Retinal pigment epithelial cell (primary cell): ENCODE data around the gene NPW.

Experiments
- DNase-seq: peaks from one replicate; pipeline ENCODE4 v3.0.0-alpha.2; 2010; ENCODE audit warnings: low read depth
- H3K4me3 ChIP-seq: 2 replicates; pipeline ENCODE4 v1.5.1; 2011; ENCODE audit warnings: mild to moderate bottlenecking, low read length, control low read depth, moderate library complexity
- TF ChIP-seq, protein P1 (sequence below): conservative IDR thresholded peaks from 2 replicates; pipeline ENCODE4 v1.5.1; 2011; ENCODE audit warnings: low read depth, low read length, control low read depth, inconsistent platforms

The NPW gene

DNA sequence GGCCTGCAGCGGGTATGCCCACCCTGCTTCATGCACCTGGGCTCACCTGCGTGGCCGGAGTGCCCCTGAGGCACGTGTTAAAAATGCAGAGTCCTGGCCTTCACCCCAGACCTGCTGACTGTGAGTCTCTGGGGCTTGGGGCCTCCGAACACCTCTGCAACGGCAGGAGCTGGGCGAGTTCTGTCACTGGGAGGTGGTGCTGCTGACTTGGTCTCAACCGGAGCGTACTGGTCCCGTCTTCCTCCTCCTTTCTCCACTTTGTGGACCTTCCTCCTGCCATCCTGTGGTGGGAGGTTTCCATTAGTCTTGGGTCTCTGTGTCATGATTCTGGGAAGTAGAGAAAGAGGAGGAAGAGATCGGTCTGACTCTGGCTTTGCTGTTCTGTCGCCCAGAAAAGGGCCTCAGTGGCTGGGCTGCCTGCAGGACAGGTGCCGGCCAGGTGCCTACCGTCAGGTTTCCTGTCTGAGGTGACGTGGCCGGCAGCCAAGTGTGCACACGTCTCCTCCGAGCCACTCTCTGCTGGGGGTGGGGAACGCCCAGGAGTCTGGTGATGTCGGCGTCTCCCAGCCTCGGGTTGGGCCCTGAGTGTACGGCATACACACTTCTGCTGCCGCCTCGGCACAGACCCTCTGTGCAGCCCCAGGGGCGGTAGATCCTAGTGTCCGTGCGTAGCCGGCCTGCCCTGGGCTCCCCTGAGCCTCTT is 35.1 kb downstream of the NPW start:
- TF ChIP-seq, protein P1, sequence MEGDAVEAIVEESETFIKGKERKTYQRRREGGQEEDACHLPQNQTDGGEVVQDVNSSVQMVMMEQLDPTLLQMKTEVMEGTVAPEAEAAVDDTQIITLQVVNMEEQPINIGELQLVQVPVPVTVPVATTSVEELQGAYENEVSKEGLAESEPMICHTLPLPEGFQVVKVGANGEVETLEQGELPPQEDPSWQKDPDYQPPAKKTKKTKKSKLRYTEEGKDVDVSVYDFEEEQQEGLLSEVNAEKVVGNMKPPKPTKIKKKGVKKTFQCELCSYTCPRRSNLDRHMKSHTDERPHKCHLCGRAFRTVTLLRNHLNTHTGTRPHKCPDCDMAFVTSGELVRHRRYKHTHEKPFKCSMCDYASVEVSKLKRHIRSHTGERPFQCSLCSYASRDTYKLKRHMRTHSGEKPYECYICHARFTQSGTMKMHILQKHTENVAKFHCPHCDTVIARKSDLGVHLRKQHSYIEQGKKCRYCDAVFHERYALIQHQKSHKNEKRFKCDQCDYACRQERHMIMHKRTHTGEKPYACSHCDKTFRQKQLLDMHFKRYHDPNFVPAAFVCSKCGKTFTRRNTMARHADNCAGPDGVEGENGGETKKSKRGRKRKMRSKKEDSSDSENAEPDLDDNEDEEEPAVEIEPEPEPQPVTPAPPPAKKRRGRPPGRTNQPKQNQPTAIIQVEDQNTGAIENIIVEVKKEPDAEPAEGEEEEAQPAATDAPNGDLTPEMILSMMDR: no peak
- DNase-seq: no peak
- H3K4me3 ChIP-seq: no peak overlapping the region

DNA sequence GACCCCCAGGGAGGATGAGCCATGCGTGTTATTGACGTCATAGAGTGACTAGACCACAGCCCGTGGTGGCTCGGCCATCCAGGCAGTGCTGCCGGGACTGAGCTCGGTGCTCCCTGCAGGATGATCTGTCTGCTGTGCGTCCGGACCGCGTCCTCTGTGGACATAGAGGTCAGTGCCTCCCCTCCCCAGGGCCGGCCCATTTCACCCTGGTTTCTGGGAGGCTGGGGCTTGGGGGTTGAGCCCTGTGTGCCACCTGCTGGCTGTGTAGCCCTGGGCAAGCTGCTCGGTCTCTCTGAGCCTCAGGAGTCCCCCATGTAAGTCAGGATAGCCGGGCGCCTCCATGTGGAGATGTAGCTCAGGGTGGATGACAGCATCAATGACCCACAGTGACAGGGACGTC is 36.5 kb downstream of the NPW start:
- TF ChIP-seq, protein P1: peak; percentile 16
- DNase-seq: no peak
- no peak overlapping the region for H3K4me3 ChIP-seq

DNA sequence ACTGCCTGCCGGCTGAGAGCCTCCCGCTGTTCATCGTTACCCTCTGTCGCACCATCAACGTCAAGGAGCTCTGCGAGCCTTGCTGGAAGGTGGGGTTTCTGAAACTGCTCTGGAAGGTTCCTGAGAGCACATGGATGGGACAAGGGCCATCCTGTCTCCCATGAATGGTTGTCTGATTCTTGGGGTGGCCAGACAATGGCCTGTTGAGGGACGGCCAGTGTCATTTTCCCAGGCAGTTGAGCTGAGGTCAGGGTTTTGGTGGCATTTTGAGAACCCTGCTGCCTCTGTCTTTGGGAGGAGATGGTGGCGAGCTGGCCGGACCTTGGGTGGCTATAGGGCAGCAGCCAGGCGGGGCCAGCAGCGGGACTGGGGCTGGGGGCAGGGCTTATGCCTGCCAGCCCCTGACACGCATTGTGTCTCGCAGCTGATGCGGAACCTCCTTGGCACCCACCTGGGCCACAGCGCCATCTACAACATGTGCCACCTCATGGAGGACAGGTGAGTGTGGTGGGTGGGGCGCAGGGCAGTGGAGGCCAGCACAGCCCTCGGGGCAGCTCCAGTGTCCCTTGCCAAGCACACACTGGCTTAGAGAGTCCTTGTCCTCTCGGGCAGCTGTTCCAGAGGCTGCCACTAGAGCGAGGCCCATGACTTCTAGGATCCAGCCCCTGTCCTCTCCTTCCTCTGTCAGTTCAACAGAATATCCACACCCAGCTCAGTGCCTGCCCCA is 37.3 kb downstream of the NPW start:
- H3K4me3 ChIP-seq: no peak overlapping the region
- TF ChIP-seq, protein P1: peak; percentile 20
- no peak for DNase-seq

DNA sequence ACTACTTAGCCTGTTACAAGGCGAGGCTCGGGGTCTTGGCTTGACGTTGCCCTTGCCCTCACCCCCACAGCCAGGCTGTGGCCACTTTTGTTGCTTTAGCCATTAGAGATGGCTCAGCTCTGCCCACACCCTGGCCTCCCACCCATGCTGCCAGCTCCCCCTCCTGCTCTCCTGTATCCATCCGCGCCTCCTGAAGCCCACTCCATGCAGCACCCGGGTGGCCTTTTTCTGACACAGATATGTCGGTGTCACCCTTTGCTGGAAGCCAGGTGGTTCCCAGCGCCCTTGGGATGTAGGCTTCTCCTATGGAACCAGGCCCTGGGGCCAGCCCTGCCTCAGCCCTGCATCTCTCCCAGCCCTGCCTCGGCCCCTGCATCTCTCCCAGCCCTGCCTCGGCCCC is 37.9 kb downstream of the NPW start:
- DNase-seq: no peak
- TF ChIP-seq, protein P1: no peak
- H3K4me3 ChIP-seq: no peak overlapping the region

DNA sequence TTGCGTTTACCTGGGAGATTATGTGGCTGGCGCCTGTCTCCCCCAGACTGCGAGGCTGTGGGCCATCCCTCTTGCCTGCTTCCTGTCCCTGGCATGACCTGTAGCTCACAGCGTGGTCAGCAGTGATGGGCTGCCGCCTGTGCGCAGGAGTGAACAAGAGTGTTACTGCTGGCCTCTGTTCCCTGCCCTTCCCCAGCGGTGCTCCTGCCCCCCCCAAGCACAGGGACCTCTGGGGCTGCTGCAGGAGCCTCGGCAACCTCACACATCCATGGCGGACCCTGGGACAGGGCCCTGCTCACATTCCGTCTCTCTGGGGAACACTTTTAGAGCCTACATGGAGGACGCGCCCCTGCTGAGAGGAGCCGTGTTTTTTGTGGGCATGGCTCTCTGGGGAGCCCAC is 38.8 kb downstream of the NPW start:
- DNase-seq: no peak
- TF ChIP-seq, protein P1: no peak
- no peak overlapping the region for H3K4me3 ChIP-seq

DNA sequence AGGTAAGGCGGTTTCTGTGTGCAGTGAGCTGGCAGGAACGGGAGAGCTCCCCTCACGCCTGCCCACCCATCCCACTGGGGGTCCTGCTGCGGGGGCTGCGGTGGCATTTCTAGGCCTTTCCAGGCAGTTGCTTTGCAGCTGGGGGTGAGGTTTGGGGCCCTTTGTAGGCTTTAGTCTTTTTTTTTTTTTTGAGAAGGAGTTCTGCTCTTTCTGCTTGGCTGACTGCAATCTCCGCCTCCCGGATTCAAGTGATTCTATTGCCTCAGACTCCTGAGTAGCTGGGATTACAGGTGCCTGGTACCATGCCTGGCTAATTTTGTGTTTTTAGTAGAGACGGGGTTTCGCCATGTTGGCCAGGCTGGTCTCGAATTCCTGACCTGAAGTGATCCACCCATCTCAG is 39.3 kb downstream of the NPW start:
- peak; percentile 59 for DNase-seq
- H3K4me3 ChIP-seq: no peak overlapping the region
- TF ChIP-seq, protein P1: no peak

DNA sequence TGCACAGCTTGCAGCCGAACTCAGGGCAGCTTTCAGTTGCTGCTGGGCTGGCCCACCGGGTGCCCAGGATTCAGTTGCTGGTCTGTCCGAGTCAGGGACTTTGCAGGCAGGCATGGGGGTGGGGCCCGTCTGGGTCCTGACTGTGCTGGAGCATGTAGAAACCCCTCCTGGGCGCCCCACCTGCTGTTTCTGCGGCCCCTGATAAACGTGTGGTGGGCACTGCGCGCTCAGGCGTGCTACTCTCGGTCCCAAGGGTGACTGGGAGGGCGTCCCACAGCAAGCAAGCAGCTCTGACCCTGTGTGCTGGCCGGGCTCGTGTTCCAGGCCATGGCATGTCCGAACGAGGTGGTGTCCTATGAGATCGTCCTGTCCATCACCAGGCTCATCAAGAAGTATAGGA is 40.8 kb downstream of the NPW start:
- no peak for DNase-seq
- H3K4me3 ChIP-seq: no peak overlapping the region
- TF ChIP-seq, protein P1: no peak
